MM.1S (cell line): ENCODE results near the gene PITPNM3.

Source experiments
- DNase-seq: peaks from one replicate; pipeline ENCODE4 v3.0.0-alpha.2; 2015
- H2AFZ ChIP-seq: fragments of 300-600 bp; sonication (generic); 2 replicates; pipeline ENCODE4 v1.6.0; 2016; ENCODE audit warnings: antibody characterized with exemption, low read length
- H3F3A ChIP-seq: fragments of 300-600 bp; sonication (generic); 2 replicates; pipeline ENCODE4 v1.6.1; 2016; ENCODE audit warnings: mild to moderate bottlenecking, antibody characterized with exemption, low read length, moderate library complexity, mixed read lengths; ENCODE audit not compliant: insufficient read depth
- H3K27ac ChIP-seq: fragments of 300-600 bp; sonication (generic); 2 replicates; pipeline ENCODE4 v1.5.1; 2016; ENCODE audit warnings: mild to moderate bottlenecking, low read length
- H3K27me3 ChIP-seq: fragments of 300-600 bp; sonication (generic); replicated peaks from 2 replicates; pipeline ENCODE4 v1.6.0; 2016; ENCODE audit warnings: low read length; ENCODE audit not compliant: insufficient read depth
- H3K36me3 ChIP-seq: fragments of 300-600 bp; sonication (generic); replicated peaks from 2 replicates; pipeline ENCODE4 v1.6.1; 2016; ENCODE audit warnings: mild to moderate bottlenecking, low read length, mixed read lengths; ENCODE audit not compliant: insufficient read depth
- H3K4me1 ChIP-seq: fragments of 300-600 bp; sonication (generic); 2 replicates; pipeline ENCODE4 v1.6.1; 2016; ENCODE audit warnings: low read length, mixed read lengths
- H3K4me2 ChIP-seq: fragments of 300-600 bp; sonication (generic); 2 replicates; pipeline ENCODE4 v1.6.0; 2016; ENCODE audit warnings: low read depth, low read length
- H3K4me3 ChIP-seq: fragments of 300-600 bp; sonication (generic); 2 replicates; pipeline ENCODE4 v1.5.1; 2016; ENCODE audit warnings: low read length, mixed read lengths
- H3K79me2 ChIP-seq: fragments of 300-600 bp; sonication (generic); 2 replicates; pipeline ENCODE4 v1.6.1; 2016; ENCODE audit warnings: mixed run types, low read length, mixed read lengths
- H3K9ac ChIP-seq: fragments of 300-600 bp; sonication (generic); 2 replicates; pipeline ENCODE4 v1.6.1; 2016; ENCODE audit warnings: low read length, mixed read lengths
- H3K9me2 ChIP-seq: fragments of 300-600 bp; sonication (generic); replicated peaks from 2 replicates; pipeline ENCODE4 v1.6.1; 2016; ENCODE audit warnings: mild to moderate bottlenecking, low read length, mixed read lengths; ENCODE audit not compliant: insufficient read depth
- H3K9me3 ChIP-seq: fragments of 300-600 bp; sonication (generic); replicated peaks from 2 replicates; pipeline ENCODE4 v1.6.1; 2016; ENCODE audit warnings: mild to moderate bottlenecking, low read length, mixed read lengths; ENCODE audit not compliant: insufficient read depth
- H4K20me1 ChIP-seq: fragments of 300-600 bp; sonication (generic); 2 replicates; pipeline ENCODE4 v1.6.1; 2016; ENCODE audit warnings: mild to moderate bottlenecking, low read length, moderate library complexity, mixed read lengths; ENCODE audit not compliant: insufficient read depth
- EZH2 ChIP-seq: fragments of 300-600 bp; sonication (generic); optimal IDR thresholded peaks from 2 replicates; pipeline ENCODE3; 2017; ENCODE audit warnings: low read depth, mild to moderate bottlenecking, antibody characterized with exemption, low read length, mixed read lengths
- EZH2phosphoT487 ChIP-seq: fragments of 300-600 bp; sonication (generic); IDR thresholded peaks from 2 replicates; pipeline ENCODE4 v1.6.1; 2018; ENCODE audit warnings: antibody characterized with exemption, low read length
- TF ChIP-seq, protein P1 (sequence below): fragments of 300-600 bp; sonication (generic); IDR thresholded peaks from 2 replicates; pipeline ENCODE4 v1.5.1; 2016; ENCODE audit warnings: antibody characterized with exemption, low read length, mixed read lengths

PITPNM3 gene

DNA sequence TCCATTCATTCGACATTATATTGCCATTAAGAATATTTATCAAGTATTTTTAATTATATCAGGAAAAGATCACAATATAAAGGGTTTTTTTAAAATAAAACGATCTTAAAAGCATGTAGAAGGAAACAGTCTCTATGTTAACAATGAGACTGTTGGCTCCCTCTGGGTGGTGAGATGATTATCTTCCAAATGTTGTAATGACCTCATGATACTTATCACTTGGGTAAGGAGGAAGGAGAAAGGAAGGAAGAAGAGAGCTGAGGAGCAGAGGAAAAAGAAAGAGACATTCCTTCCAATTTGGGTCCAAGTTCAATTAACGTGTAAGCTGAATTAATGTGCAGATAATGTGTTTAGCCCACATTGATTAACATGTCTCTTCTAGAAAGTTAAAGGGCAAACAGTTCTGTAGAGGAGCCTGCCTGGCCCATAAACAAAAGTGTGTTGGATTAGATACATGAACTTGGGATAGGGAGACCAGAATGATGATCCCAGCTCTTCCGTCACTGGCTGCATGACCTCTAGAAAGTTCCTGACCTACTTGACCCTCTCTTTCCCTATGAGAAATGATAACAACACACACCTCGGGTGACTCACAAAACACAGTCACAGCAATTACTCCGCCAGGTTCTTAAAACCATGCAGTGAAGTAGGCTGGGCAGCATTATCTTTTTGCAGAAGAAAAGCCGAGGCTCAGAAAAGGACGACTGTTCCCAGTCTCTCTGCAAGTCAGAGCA, 80.1 kb downstream of the PITPNM3 start:
- H3F3A ChIP-seq, result no peaks in the 10 kb centered on the region
- no peak overlapping the region for H3K4me3 ChIP-seq
- TF ChIP-seq, protein P1, sequence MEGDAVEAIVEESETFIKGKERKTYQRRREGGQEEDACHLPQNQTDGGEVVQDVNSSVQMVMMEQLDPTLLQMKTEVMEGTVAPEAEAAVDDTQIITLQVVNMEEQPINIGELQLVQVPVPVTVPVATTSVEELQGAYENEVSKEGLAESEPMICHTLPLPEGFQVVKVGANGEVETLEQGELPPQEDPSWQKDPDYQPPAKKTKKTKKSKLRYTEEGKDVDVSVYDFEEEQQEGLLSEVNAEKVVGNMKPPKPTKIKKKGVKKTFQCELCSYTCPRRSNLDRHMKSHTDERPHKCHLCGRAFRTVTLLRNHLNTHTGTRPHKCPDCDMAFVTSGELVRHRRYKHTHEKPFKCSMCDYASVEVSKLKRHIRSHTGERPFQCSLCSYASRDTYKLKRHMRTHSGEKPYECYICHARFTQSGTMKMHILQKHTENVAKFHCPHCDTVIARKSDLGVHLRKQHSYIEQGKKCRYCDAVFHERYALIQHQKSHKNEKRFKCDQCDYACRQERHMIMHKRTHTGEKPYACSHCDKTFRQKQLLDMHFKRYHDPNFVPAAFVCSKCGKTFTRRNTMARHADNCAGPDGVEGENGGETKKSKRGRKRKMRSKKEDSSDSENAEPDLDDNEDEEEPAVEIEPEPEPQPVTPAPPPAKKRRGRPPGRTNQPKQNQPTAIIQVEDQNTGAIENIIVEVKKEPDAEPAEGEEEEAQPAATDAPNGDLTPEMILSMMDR, result no peak
- TF ChIP-seq EZH2phosphoT487 (no peak), EZH2 (no peak)
- H3K27ac ChIP-seq, result no peak overlapping the region
- H3K9me3 ChIP-seq, result no peaks in the 10 kb centered on the region
- H2AFZ ChIP-seq, result no peak overlapping the region
- H3K4me1 ChIP-seq, result no peaks in the 10 kb centered on the region
- H3K4me2 ChIP-seq, result no peak overlapping the region
- no peaks in the 10 kb centered on the region for H3K36me3 ChIP-seq
- H3K79me2 ChIP-seq, result no peaks in the 10 kb centered on the region
- no peak for DNase-seq
- no peaks in the 10 kb centered on the region for H4K20me1 ChIP-seq
- H3K9me2 ChIP-seq, result no peaks in the 10 kb centered on the region
- peaks cover 38% of the 10 kb centered on the region for H3K27me3 ChIP-seq
- H3K9ac ChIP-seq, result no peak overlapping the region

GRCh38 chr17:6475411-6475810, 80.9 kb downstream of the PITPNM3 start:
- Histone ChIP-seq H2AFZ (no peak overlapping the region), H3K4me3 (no peak overlapping the region), H3K9me3 (no peaks in the 10 kb centered on the region), H3K4me2 (no peak overlapping the region), H3K36me3 (no peaks in the 10 kb centered on the region), H4K20me1 (no peaks in the 10 kb centered on the region), H3K27ac (no peak overlapping the region), H3K9me2 (no peaks in the 10 kb centered on the region), H3K4me1 (no peaks in the 10 kb centered on the region), H3K9ac (no peak overlapping the region), H3K27me3 (peaks cover 30% of the 10 kb centered on the region), H3K79me2 (no peaks in the 10 kb centered on the region), H3F3A (no peaks in the 10 kb centered on the region)
- no peak for DNase-seq
- TF ChIP-seq, protein P1, result no peak

- H3K27ac ChIP-seq, result no peak overlapping the region
- no peak overlapping the region for H3K9ac ChIP-seq
- no peaks in the 10 kb centered on the region for H3K4me1 ChIP-seq
- H3K27me3 ChIP-seq, result peaks cover 25% of the 10 kb centered on the region
- no peaks in the 10 kb centered on the region for H3K79me2 ChIP-seq
- no peak overlapping the region for H2AFZ ChIP-seq
- TF ChIP-seq, protein P1, result no peak
- TF ChIP-seq EZH2phosphoT487 (no peak), EZH2 (no peak)
- no peaks in the 10 kb centered on the region for H3F3A ChIP-seq
- no peaks in the 10 kb centered on the region for H3K9me2 ChIP-seq
- no peak overlapping the region for H3K4me2 ChIP-seq
- no peaks in the 10 kb centered on the region for H3K9me3 ChIP-seq
- H3K4me3 ChIP-seq, result no peak overlapping the region
- H4K20me1 ChIP-seq, result no peaks in the 10 kb centered on the region
- no peaks in the 10 kb centered on the region for H3K36me3 ChIP-seq
- no peak for DNase-seq
Measured at GRCh38 chr17:6474906-6475305, 81.4 kb downstream of the PITPNM3 start.
